ENCODE results near the gene LSM7.
"Not testable (repeated sequence)": the region's sequence is repeated elsewhere in the genome, so short reads cannot be mapped to it uniquely, and the experiment has no call there.

The LSM7 gene

GRCh38 chr19:2302319-2303210 is 25.8 kb downstream of the LSM7 start:
- DNase-seq (ENCODE audit: low read depth in 2 of 2) = no peak

DNA sequence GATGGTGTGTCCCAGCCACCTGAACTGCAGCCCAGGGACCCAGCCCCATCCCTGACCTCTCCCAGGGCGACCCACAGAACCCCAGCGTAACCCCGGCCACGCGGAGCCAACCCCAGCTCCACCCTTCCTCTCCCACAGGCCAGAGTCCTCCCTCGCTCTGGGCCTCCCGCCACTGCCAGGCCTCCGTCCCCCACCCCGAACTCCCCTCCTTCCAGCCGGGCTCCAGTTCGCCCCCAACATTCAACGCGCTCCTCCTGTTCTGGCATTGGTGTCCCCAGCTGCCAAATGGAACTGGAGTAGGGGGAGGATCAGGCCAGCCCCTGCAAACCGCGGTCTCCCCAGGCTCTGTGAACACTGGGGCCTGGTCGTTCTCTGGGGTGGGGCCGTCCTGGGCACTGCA is 27.9 kb downstream of the LSM7 start:
- no peak for DNase-seq (ENCODE audit: low read depth in 2 of 2)

GRCh38 chr19:2296141-2296540 is 32.2 kb downstream of the LSM7 start:
- DNase-seq (ENCODE audit: low read depth in 2 of 2) = no peak

DNA sequence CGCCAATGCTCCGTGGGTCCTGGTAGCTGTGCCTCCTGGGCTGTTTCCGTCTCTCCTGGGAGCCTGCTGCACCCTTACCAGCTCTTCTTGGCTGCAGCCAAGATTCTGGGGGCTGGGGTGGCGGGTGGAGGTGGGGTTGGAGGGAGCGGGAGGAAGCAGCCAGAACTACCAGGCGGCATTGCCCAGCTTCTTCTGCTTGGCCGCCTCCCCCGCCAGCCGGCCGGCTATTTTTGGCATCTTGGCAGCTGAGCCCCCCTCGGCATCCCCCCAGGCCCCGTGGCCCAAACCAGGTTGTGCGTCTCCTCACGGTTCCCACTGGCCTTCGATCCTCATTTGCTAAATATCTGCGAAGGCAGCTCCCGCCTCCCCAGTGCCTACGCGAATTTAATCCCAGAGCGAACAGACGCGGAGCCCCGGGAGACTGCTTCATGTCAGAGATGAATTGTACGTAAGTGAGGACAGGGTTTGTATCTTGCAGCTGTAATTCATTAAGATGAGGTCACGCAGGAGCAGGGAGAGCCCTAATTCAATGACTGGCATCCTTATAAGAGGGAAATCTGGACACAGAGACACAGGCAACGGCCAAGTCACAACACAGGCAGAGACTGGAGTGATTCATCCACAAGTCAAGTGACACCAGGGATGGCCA is 33.6 kb downstream of the LSM7 start:
- peak; percentile 42 to 55 for DNase-seq (ENCODE audit: low read depth in 2 of 2)

DNA sequence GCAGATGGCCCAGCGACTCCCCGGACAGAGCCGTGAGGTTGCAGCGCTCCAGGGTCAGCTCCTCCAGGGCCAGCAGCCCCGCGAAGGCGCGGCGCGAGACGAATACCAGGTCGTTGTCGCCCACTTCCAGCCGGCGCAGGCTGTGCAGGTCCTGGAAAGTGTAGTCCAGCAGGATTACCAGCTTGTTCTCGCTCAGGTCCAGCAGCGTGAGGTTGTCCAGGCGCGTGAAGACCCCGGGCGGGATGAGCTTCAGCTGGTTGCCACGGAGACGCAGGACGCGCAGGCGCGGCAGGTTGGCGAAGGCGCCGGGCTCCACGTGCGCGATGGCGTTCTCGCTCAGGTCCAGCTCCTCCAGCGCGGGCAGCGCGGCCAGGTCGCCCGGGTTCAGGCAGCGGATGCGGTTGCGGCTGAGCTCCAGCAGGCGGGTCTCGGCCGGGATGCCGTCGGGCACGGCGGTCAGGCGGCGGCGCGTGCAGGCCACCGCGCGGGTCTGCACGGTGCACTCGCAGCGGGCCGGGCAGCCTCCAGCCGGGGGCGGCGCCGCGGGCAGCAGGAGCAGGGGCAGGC is 37.1 kb downstream of the LSM7 start:
- no peak for DNase-seq (ENCODE audit: low read depth in 2 of 2)

GRCh38 chr19:2290441-2291184 is 37.8 kb downstream of the LSM7 start:
- no peak for DNase-seq (ENCODE audit: low read depth in 2 of 2)

- DNase-seq (ENCODE audit: low read depth in 2 of 2) = no peak
Measured at GRCh38 chr19:2289714-2290435, 38.5 kb downstream of the LSM7 start.

DNA sequence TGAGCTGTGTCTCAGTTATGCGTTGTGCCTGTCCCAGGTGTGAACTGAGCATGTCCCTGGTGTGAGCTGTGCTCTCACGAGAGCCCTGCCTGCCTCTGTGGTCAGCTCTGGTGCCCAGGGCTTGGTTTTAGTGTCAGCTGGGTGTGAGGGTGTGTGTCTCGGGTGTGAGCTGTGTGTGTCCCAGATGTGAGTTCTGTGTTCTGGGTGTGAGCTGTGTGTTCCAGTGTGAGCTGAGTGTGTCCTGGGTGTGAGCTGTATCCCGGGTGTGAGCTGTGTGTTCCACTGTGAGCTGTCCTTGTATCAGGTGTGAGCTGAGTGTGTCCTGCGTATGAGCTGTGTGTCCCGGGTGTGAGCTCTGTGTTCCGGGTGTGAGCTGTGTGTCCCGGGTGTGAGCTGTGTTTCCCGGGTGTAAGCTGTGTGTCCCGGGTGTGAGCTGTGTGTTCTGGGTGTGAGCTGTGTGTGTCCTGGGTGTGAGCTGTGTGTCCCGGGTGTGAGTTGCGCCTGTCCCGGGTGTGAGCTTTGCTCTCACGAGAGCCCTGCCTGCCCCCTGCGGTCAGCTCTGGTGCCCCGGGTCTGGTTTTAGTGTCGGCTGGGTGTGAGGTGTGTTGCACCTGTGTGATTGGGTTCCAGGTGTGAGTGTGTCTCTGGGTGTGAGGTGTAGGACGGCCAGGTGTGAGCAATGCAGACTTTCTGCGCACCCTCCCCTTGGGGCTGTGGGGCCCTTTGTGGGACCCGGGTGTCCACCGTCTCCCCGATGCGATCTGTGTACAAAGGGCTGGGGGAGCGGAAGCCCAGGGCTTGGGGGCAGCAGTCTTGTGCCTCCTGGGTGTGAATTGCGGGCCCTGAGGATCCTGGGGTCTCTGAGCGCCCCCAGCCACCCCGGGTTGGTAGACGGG is 39.3 kb downstream of the LSM7 start:
- DNase-seq (ENCODE audit: low read depth in 2 of 2) = no peak

DNA sequence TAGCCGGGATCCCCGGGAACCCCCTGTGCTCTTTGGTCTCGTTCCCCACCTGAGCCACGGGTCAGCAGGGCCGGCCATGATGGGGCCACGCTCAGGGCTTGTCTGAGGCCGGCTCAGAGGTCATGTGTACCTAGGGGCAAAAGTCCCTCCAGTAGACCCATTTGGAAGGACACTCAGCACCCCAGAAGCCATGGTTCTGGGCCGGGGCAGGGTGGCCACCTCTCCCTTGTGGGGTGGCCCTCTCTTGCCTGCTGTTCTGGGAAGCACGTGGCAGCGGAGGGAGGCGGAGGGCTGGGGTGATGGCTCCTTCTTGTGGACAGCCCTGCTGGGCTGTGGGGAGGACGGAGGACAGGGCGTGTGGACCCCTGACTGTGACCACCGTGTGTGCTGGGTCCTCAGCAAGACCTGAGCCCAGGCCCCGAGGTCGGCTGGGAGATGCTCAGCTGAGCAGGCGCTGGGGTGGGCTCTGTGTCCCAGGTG is 40.0 kb downstream of the LSM7 start:
- no peak for DNase-seq (ENCODE audit: low read depth in 2 of 2)

GRCh38 chr19:2287585-2288337 is 40.6 kb downstream of the LSM7 start:
- DNase-seq (ENCODE audit: low read depth in 2 of 2) = no peak

- DNase-seq (ENCODE audit: low read depth in 2 of 2) = no peak
Measured at GRCh38 chr19:2286402-2287140, 41.8 kb downstream of the LSM7 start.

DNA sequence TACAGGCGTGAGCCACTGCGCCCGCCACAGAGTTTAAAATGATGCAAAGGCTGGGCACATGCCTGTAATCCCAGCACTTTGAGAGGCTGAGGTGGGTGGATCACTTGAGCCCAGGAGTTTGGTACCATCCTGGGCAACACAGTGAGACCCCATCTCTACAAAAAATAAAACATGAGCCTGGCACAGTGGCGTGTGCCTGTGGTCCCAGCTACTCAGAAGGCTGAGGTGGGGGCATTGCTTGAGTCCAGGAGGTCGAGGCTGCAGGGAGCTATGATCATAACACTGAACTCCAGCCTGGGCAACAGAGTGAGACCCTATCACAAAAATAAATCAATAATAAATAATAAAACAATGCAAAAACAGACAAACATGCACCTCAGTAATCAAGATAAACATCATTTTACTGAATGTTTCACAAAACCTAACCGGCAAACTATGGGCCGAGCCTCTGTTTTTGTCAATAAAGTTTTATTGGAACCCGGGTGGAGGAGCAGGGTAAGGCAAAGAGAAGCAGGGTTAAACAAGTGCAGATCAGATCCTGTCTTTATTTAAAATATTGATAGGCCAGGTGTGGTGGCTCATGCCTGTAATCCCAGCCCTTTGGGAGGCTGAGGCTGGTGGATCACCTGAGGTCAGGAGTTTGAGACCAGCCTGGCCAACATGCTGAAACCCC is 44.4 kb downstream of the LSM7 start:
- no peak for DNase-seq (ENCODE audit: low read depth in 2 of 2)

DNA sequence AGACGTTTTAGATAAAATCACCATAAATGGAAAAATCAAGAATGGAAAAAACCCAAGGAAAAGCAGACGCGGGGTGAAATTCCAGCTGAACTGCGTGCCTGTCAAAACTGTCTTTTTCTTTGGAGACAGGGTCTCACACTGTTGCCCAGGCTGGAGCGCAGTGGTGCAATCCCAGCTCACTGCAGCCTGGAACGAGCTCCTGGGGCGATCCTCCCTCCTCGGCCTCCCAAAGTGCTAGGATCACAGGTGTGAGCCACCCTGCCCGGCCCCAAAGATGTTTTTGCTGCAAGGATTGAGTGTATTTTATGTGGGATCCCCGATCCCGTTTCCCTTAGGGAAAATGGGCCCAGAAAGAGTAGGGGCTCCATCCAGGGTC is 45.5 kb downstream of the LSM7 start:
- DNase-seq (ENCODE audit: low read depth in 2 of 2) = no peak

- DNase-seq (ENCODE audit: low read depth in 2 of 2) = no peak
Measured at GRCh38 chr19:2282062-2282861, 46.1 kb downstream of the LSM7 start, which contains the start of gene PEAK3. Gene PEAK3, minus strand, starts transcription at chr19:2282175. Its CDS starts 1,244 bp downstream, at chr19:2280931.

DNA sequence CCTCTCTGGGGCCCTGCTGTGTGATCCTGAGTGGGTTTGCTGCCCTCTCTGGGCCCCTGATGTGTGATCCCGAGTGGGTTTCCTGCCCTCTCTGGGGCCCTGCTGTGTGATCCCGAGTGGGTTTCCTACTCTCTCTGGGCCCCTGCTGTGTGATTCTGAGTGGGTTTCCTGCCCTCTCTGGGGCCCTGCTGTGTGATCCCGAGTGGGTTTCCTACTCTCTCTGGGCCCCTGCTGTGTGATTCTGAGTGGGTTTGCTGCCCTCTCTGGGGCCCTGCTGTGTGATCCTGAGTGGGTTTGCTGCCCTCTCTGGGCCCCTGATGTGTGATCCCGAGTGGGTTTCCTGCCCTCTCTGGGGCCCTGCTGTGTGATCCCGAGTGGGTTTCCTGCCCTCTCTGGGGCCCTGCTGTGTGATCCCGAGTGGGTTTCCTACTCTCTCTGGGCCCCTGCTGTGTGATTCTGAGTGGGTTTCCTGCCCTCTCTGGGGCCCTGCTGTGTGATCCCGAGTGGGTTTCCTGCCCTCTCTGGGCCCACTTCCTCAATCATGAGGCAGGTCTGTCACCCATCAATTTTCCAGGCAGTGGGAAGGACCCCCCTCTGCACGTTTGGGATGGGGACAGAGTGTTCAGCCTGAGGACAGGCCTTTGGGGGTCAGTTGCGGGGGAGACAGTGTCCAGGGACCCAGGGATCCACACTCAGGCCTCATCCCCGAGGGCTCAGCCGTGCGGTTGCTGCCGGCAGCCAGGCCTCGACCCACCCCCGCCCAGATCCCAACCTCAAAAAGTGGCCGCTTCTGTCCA is 46.9 kb downstream of the LSM7 start:
- DNase-seq (ENCODE audit: low read depth in 2 of 2) = not testable (repeated sequence)

- DNase-seq (ENCODE audit: low read depth in 2 of 2) = no peak
Measured at GRCh38 chr19:2280633-2281264, 47.6 kb downstream of the LSM7 start.

Measured in fibroblast of skin of left quadriceps (primary cell).